Panc1 (cell line): Measurements from ENCODE around the gene CHP2.

Experiments used
- POLR2AphosphoS5 ChIP-seq: IDR thresholded peaks from 2 replicates; pipeline ENCODE4 v1.6.1; 2012; ENCODE audit warnings: mild to moderate bottlenecking, low read depth, low read length, moderate library complexity
- SIN3A ChIP-seq: IDR thresholded peaks from 2 replicates; pipeline ENCODE4 v1.6.1; 2012; ENCODE audit warnings: low read depth, mild to moderate bottlenecking, low read length, moderate library complexity, borderline replicate concordance; ENCODE audit not compliant: insufficient read depth
- TF ChIP-seq, protein P1 (sequence below): fragments of 450-650 bp; IDR thresholded peaks from 2 replicates; pipeline ENCODE4 v1.5.1; 2017; ENCODE audit warnings: mild to moderate bottlenecking
- TF ChIP-seq, protein P2 (sequence below), 2 experiments: IDR thresholded peaks; 2 replicates each; pipeline ENCODE4 v1.6.1; 2011 to 2012; ENCODE audit warnings: low read depth in 2 of 2, control low read depth in 1 of 2, low read length in 1 of 2, mild to moderate bottlenecking in 1 of 2, moderate library complexity in 1 of 2; ENCODE audit not compliant: insufficient read depth in 1 of 2

DNA sequence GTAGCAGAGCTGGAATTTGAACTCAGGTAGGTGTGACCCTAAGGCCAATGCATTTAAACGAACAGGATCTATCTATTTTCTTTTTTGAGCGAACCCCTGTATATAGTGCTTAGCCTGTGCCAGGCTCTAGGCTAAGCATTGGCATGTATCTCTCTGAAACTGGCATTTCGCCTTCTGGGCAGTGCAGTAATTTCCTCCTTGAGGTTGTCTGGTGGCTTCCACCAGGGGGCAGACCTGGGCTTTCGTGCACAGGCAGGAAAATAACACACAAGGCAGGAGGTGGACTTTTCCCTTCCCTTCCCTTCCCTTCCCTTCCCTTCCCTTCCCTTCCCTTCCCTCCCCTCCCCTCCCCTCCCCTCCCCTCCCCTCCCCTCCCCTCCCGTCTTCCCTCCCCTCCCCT, 46.6 kb downstream of the CHP2 start:
- TF ChIP-seq, protein P1, sequence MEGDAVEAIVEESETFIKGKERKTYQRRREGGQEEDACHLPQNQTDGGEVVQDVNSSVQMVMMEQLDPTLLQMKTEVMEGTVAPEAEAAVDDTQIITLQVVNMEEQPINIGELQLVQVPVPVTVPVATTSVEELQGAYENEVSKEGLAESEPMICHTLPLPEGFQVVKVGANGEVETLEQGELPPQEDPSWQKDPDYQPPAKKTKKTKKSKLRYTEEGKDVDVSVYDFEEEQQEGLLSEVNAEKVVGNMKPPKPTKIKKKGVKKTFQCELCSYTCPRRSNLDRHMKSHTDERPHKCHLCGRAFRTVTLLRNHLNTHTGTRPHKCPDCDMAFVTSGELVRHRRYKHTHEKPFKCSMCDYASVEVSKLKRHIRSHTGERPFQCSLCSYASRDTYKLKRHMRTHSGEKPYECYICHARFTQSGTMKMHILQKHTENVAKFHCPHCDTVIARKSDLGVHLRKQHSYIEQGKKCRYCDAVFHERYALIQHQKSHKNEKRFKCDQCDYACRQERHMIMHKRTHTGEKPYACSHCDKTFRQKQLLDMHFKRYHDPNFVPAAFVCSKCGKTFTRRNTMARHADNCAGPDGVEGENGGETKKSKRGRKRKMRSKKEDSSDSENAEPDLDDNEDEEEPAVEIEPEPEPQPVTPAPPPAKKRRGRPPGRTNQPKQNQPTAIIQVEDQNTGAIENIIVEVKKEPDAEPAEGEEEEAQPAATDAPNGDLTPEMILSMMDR, result peak; percentile 80
- TF ChIP-seq, protein P2, sequence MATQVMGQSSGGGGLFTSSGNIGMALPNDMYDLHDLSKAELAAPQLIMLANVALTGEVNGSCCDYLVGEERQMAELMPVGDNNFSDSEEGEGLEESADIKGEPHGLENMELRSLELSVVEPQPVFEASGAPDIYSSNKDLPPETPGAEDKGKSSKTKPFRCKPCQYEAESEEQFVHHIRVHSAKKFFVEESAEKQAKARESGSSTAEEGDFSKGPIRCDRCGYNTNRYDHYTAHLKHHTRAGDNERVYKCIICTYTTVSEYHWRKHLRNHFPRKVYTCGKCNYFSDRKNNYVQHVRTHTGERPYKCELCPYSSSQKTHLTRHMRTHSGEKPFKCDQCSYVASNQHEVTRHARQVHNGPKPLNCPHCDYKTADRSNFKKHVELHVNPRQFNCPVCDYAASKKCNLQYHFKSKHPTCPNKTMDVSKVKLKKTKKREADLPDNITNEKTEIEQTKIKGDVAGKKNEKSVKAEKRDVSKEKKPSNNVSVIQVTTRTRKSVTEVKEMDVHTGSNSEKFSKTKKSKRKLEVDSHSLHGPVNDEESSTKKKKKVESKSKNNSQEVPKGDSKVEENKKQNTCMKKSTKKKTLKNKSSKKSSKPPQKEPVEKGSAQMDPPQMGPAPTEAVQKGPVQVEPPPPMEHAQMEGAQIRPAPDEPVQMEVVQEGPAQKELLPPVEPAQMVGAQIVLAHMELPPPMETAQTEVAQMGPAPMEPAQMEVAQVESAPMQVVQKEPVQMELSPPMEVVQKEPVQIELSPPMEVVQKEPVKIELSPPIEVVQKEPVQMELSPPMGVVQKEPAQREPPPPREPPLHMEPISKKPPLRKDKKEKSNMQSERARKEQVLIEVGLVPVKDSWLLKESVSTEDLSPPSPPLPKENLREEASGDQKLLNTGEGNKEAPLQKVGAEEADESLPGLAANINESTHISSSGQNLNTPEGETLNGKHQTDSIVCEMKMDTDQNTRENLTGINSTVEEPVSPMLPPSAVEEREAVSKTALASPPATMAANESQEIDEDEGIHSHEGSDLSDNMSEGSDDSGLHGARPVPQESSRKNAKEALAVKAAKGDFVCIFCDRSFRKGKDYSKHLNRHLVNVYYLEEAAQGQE (IDR thresholded peaks at IDR 0.05; ENCODE audit: insufficient read depth in 1 of 2, low read depth in 2 of 2, low read length in 1 of 2), result no peak
- no peak for TF ChIP-seq SIN3A
- no peak for TF ChIP-seq POLR2AphosphoS5
